NCI-H2081 (cell line): ENCODE results near the gene DNAJC15.

Source experiments
- DNase-seq, 2 experiments: peaks; one replicate each; lab custom pipeline; 2025; lab: John Stamatoyannopoulos, UW

Gene DNAJC15

GRCh38 chr13:43086181-43086580 is 62.8 kb downstream of the DNAJC15 start:
- DNase-seq = no peak

GRCh38 chr13:43088093-43088511 is 64.7 kb downstream of the DNAJC15 start:
- no peak for DNase-seq

- DNase-seq = no peak
Measured at GRCh38 chr13:43089912-43090498, 66.6 kb downstream of the DNAJC15 start.

- DNase-seq = no peak
Measured at GRCh38 chr13:43094901-43095300, 71.5 kb downstream of the DNAJC15 start.

- no peak for DNase-seq
Measured at GRCh38 chr13:43095771-43096719, 72.7 kb downstream of the DNAJC15 start.

GRCh38 chr13:43100667-43101066 is 77.3 kb downstream of the DNAJC15 start:
- DNase-seq = no peak

GRCh38 chr13:43102304-43102703 is 78.9 kb downstream of the DNAJC15 start:
- no peak for DNase-seq

GRCh38 chr13:43107780-43108179 is 84.4 kb downstream of the DNAJC15 start:
- DNase-seq = no peak

GRCh38 chr13:43110036-43110435 is 86.7 kb downstream of the DNAJC15 start:
- DNase-seq = no peak

GRCh38 chr13:43110658-43111057 is 87.3 kb downstream of the DNAJC15 start:
- no peak for DNase-seq

GRCh38 chr13:43111559-43112400 is 88.4 kb downstream of the DNAJC15 start:
- DNase-seq = no peak

GRCh38 chr13:43113603-43114002 is 90.2 kb downstream of the DNAJC15 start:
- no peak for DNase-seq

GRCh38 chr13:43114504-43114903 is 91.1 kb downstream of the DNAJC15 start:
- no peak for DNase-seq

- no peak for DNase-seq
Measured at GRCh38 chr13:43115141-43115540, 91.8 kb downstream of the DNAJC15 start.

GRCh38 chr13:43116242-43116641 is 92.9 kb downstream of the DNAJC15 start:
- no peak for DNase-seq

- DNase-seq = no peak
Measured at GRCh38 chr13:43118521-43118920, 95.1 kb downstream of the DNAJC15 start.

- no peak for DNase-seq
Measured at GRCh38 chr13:43119206-43119605, 95.8 kb downstream of the DNAJC15 start.

GRCh38 chr13:43122791-43123190 is 99.4 kb downstream of the DNAJC15 start:
- peak in 1 of 2 experiments; percentile 5 for DNase-seq

GRCh38 chr13:43123856-43124255 is 100.5 kb downstream of the DNAJC15 start:
- DNase-seq = no peak

GRCh38 chr13:43124490-43124889 is 101.1 kb downstream of the DNAJC15 start:
- DNase-seq = no peak

- DNase-seq = no peak
Measured at GRCh38 chr13:43126420-43126819, 103.0 kb downstream of the DNAJC15 start.

GRCh38 chr13:43127103-43127798 is 103.9 kb downstream of the DNAJC15 start:
- DNase-seq = peak in 1 of 2 experiments; percentile 15
